Right kidney (tissue), 1 donor: ENCODE results near the gene TMEM147.
"Not testable (repeated sequence)": the region's sequence is repeated elsewhere in the genome, so short reads cannot be mapped to it uniquely, and the experiment has no call there.

Experiments
- DNase-seq: peaks from one replicate; pipeline ENCODE4 v3.0.0-alpha.2; 2016

Gene TMEM147

GRCh38 chr19:35561436-35561835 is 16.0 kb downstream of the TMEM147 start:
- no peak for DNase-seq

DNA sequence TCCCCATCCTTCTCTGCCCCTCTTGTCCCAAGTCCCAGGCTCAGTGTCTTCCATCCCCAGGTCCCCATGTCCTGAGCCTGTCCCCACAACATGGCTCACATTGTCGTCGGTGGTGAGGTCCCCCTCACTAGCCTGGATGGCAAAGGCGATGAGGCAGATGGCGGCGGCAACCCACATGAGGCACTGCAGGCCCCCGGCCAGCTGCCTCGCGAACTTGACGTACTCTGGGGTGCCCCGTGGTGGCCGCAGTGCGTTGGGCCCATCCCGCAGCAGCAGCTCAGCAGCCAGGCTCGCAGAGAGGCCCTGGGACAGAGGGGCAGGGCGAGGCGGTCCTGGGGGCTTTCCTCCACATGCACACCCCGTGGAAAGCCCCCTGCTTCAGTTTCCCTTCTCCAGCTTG is 16.9 kb downstream of the TMEM147 start:
- no peak for DNase-seq

- DNase-seq = no peak
These were observed 17.4 kb downstream of the TMEM147 start for GRCh38 chr19:35562776-35563175.

- no peak for DNase-seq
These were observed 17.9 kb downstream of the TMEM147 start, which contains the start of gene ATP4A for GRCh38 chr19:35563207-35563829. TSS of gene ATP4A (minus strand) at chr19:35563658. CDS start at chr19:35563629, 29 bp downstream.

- DNase-seq = no peak
These were observed 19.8 kb downstream of the TMEM147 start for GRCh38 chr19:35565016-35565856.

- no peak for DNase-seq
These were observed 21.3 kb downstream of the TMEM147 start for GRCh38 chr19:35566738-35567137.

- DNase-seq = no peak
These were observed 23.9 kb downstream of the TMEM147 start for GRCh38 chr19:35569281-35569781.

GRCh38 chr19:35571406-35571965 is 26.1 kb downstream of the TMEM147 start:
- DNase-seq = no peak

- no peak for DNase-seq
These were observed 32.5 kb downstream of the TMEM147 start for GRCh38 chr19:35577918-35578317.

DNA sequence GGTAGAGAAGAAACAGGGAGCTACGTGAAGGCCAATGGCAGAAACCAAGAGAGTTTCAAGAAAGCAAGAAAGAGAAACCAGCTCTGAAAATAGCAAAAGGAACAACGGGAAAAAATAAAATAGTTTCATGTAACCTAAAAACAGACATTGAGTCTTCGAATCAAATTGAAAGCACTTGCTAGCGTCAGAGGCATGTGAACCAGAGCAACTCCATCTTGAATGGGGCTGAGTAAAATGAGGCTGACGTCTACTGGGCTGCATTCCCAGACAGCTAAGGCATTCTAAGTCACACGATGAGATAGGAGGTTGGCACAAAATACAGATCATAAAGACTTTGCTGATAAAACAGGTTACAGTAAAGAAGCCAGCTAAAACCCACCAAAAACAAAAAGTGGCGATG is 33.3 kb downstream of the TMEM147 start:
- no peak for DNase-seq

DNA sequence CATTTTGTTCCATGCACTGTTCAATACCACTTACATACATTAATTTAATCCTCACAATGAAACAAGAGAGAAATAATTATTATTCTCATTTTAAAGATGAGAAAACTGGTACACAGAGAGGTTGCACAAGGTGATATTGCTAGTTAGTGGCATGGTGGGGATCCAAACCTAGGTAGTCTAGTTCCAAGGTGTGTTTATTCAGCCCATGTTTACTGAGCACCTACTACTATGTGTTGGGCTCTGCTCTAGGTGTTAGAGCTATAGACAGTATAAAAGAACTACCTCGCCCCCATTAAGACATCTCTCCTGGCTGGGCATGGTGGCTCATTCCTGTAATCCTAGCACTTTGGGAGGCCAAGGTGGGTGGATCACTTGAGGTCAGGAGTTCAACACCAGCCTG is 37.3 kb downstream of the TMEM147 start:
- no peak for DNase-seq

DNA sequence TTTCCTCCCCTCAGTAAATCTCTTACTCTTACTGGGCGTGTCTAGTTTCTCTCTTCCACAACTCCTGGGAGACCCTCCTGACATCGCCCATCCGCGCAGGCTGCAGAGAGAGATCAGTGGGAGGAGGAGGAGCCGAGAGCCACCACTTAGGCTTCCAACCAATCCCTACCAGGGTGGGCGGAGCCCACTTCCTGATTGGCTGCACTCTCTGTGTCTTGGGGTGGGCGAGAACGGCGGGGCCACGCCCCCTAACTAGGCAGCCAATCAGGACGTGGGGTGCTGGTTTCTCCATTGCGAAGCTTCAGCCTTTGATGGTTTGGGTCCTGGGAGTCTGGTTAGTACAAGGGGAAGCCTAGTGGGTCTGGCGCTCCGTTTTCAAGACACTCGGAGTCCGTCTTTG is 40.4 kb downstream of the TMEM147 start, which contains the start of gene PMIS2:
TSS of gene PMIS2 (plus strand) at position 326 of the 400 bp plus-strand sequence. CDS start 87 bp downstream, outside the sequence.
- no peak for DNase-seq

DNA sequence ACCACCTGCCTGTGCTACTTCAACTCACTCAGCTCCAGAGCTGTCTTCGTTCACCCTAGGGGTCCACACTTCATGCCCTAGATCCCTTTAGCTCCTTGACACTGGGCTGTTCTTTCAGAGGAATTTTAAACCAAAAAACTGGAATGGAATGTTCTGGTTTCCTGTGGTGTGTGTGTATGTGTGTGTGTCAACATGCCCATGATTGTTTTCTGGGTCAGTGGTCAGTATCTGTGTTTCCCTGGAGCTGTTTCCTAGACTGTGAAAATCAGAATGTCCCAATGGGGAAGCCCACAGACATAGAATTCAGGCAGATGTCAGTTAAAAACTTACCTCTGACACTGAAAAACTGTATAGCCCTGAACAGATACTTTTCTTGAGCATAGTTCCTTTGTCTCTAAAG is 41.9 kb downstream of the TMEM147 start:
- no peak for DNase-seq

- DNase-seq = no peak
These were observed 45.4 kb downstream of the TMEM147 start for GRCh38 chr19:35590875-35591274.

- peak; percentile 8 for DNase-seq
These were observed 46.8 kb downstream of the TMEM147 start for GRCh38 chr19:35592226-35592625.

DNA sequence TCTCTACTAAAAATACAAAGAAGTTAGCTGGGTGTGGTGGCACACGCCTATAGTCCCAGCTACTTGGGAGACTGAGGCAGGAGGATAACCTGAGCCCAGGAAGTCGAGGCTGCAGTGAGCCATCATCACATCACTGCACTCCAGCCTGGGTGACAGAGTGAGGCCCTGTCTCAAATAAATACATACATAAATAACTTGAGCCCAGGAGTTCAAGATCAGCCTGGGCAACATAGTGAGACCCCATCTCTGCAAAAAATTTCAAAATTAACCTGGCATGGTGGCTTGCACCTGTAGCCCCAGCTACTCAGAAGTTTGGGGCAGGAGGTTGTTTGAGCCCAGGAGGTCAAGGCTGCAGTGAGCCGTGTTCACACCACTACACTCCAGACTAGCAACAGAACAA is 49.6 kb downstream of the TMEM147 start:
- DNase-seq = not testable (repeated sequence)

GRCh38 chr19:35595928-35596327 is 50.5 kb downstream of the TMEM147 start:
- no peak for DNase-seq

DNA sequence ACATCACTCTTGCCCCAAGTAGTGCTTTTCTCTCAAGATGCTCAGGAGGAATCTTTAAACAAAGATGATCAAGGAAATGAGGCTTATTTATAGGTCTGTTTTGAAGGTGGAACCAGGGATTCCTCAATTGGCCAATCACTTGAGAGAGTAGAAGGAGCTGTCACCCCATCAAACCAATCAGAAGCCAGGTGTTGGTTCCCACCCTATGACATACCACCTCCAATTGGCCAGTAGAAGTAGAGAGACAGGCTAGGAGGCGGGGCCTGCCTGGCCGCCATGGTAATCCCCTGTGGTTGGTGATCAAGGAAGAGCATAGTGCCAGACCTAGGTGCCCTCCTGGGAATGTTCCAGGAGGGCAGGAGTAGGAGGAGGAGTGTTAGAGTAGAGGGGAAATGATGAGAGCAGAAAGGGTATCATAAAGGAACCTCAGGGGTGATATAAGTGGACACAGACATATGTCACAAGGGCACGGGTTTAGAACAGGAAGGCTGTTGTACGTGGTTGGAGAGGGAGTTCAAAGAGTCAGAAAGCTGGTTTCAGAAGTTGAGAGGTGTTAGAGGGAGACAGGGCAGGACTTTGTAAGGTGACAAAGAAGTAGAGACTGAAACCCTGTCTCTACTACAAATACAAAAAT is 51.1 kb downstream of the TMEM147 start:
- DNase-seq = no peak
